Endodermal cell (in vitro differentiated cells): Measurements from ENCODE around the gene ATP12A. TPM values are rescaled to one million over a fixed set of nuclear protein-coding genes. Genes with fewer than 3 reads are reported as not detected.
A peak's percentile ranks its signal among the peaks of the same experiment; 100 is the strongest.

Experiments used
- DNase-seq: peaks from one replicate; pipeline ENCODE4 v3.0.0-alpha.2; 2017
- H3K27ac ChIP-seq: 2 replicates; pipeline ENCODE4 v1.5.1; 2013; ENCODE audit warnings: mild to moderate bottlenecking, low read depth, low read length, moderate library complexity
- H3K27me3 ChIP-seq: 2 replicates; pipeline ENCODE4 v1.6.1; 2013; ENCODE audit warnings: mild to moderate bottlenecking, low read length, moderate library complexity; ENCODE audit not compliant: insufficient read depth, control insufficient read depth, poor library complexity, severe bottlenecking
- H3K36me3 ChIP-seq: 2 replicates; pipeline ENCODE4 v1.7.0; 2013; ENCODE audit warnings: mild to moderate bottlenecking, low read length, moderate library complexity; ENCODE audit not compliant: control insufficient read depth, insufficient read depth
- H3K4me1 ChIP-seq: one replicate; pipeline ENCODE4 v1.7.0; 2013; ENCODE audit warnings: low read length; ENCODE audit not compliant: control insufficient read depth, insufficient read depth
- H3K4me3 ChIP-seq: 2 replicates; pipeline ENCODE4 v1.5.1; 2013; ENCODE audit warnings: mild to moderate bottlenecking, low read length, moderate library complexity
- H3K9ac ChIP-seq: 2 replicates; pipeline ENCODE4 v1.6.1; 2013; ENCODE audit warnings: mild to moderate bottlenecking, low read length, moderate library complexity; ENCODE audit not compliant: poor library complexity, severe bottlenecking; ENCODE audit errors: extremely low read depth
- H3K9me3 ChIP-seq: 2 replicates; pipeline ENCODE4 v1.6.1; 2013; ENCODE audit warnings: mild to moderate bottlenecking, low read length, moderate library complexity; ENCODE audit not compliant: control insufficient read depth
- H3K27ac Mint-ChIP-seq: 2 replicates; pipeline ENCODE4 v1.8.0; 2020; ENCODE audit warnings: mixed read lengths
- H3K27me3 Mint-ChIP-seq: 2 replicates; pipeline ENCODE4 v1.8.0; 2021; ENCODE audit warnings: mild to moderate bottlenecking, mixed read lengths; ENCODE audit not compliant: insufficient read depth
- H3K36me3 Mint-ChIP-seq: 2 replicates; pipeline ENCODE4 v1.8.0; 2020; ENCODE audit warnings: low read depth, mixed read lengths
- H3K4me1 Mint-ChIP-seq: 2 replicates; pipeline ENCODE4 v1.8.0; 2020; ENCODE audit warnings: mixed read lengths
- H3K4me3 Mint-ChIP-seq: 2 replicates; pipeline ENCODE4 v1.8.0; 2020; ENCODE audit warnings: mild to moderate bottlenecking, moderate library complexity, mixed read lengths
- H3K9me3 Mint-ChIP-seq: 2 replicates; pipeline ENCODE4 v1.8.0; 2020; ENCODE audit warnings: mild to moderate bottlenecking, mixed read lengths
- CTCF ChIP-seq: fragments of 200-600 bp; sonication (generic); conservative IDR thresholded peaks from 2 replicates; pipeline ENCODE4 v1.5.0; 2021; ENCODE audit warnings: antibody characterized with exemption, mild to moderate bottlenecking
- WGBS, 2 experiments: methylation state at CpG; one replicate each; pipeline versions ENCODE4 v1.1.5 to v1.1.7; 2013; ENCODE audit warnings: missing lambda C conversion rate in 2 of 2, mixed read lengths in 1 of 2; ENCODE audit not compliant: insufficient coverage in 1 of 2, insufficient read length in 1 of 2; 5-methylcytosine and 5-hydroxymethylcytosine counted together
- total RNA-seq, 2 donors: library from RNA; stranded (reverse); fragmentation: NEBNext Ultra II Directional in 1 of 2; extraction: Animal tissue kit (Norgen Biotek cat#: 25700) in 1 of 2; gene quantifications; 2 replicates in 1 of 2; 3 replicates in 1 of 2; pipeline ENCODE4 v1.2.1, GENCODE V29; 2021

The ATP12A gene
- total RNA-seq, 2 donors from 2014 or later: 4.9 to 10.5 TPM

- H3K36me3 Mint-ChIP-seq: no peaks in the 10 kb centered on the region
- 71 to 80% methylated on average over 4 to 5 of the region's 5 CpGs for WGBS, 2 experiments
- Histone ChIP-seq H3K36me3 (no peaks in the 10 kb centered on the region), H3K9me3 (no peaks in the 10 kb centered on the region), H3K4me3 (no peak overlapping the region), H3K9ac (no peak overlapping the region), H3K27me3 (peaks cover 10% of the 10 kb centered on the region), H3K27ac (no peak overlapping the region), H3K4me1 (peaks cover 6% of the 10 kb centered on the region)
- no peak overlapping the region for H3K27ac Mint-ChIP-seq
- H3K4me1 Mint-ChIP-seq: peaks cover 37% of the 10 kb centered on the region
- no peak overlapping the region for H3K4me3 Mint-ChIP-seq
- H3K9me3 Mint-ChIP-seq: no peaks in the 10 kb centered on the region
- H3K27me3 Mint-ChIP-seq: peaks cover 38% of the 10 kb centered on the region
- DNase-seq: no peak
- TF ChIP-seq CTCF: no peak
Observed at GRCh38 chr13:24683351-24683750, 3.1 kb downstream of the ATP12A start.

- Mint-ChIP-seq H3K9me3 (no peaks in the 10 kb centered on the region), H3K4me3 (no peak overlapping the region), H3K27ac (peak overlapping the region; percentile 53), H3K4me1 (peaks cover 38% of the 10 kb centered on the region), H3K36me3 (no peaks in the 10 kb centered on the region), H3K27me3 (peaks cover 34% of the 10 kb centered on the region)
- WGBS, 2 experiments: 18 to 20% methylated on average over 2 to 3 of the region's 4 CpGs
- Histone ChIP-seq H3K27ac (no peak overlapping the region), H3K27me3 (peaks cover 10% of the 10 kb centered on the region), H3K4me1 (peaks cover 6% of the 10 kb centered on the region), H3K9ac (no peak overlapping the region), H3K36me3 (no peaks in the 10 kb centered on the region), H3K4me3 (no peak overlapping the region), H3K9me3 (no peaks in the 10 kb centered on the region)
- peak; percentile 95 for DNase-seq
- TF ChIP-seq CTCF: peak; percentile 99
Observed at GRCh38 chr13:24683838-24684599, 3.8 kb downstream of the ATP12A start.

GRCh38 chr13:24684600-24684998 is 4.4 kb downstream of the ATP12A start:
- H3K27ac Mint-ChIP-seq: peak overlapping the region; percentile 53
- H3K27me3 ChIP-seq: peaks cover 10% of the 10 kb centered on the region
- no peaks in the 10 kb centered on the region for H3K9me3 Mint-ChIP-seq
- H3K27ac ChIP-seq: no peak overlapping the region
- peaks cover 6% of the 10 kb centered on the region for H3K4me1 ChIP-seq
- H3K9me3 ChIP-seq: no peaks in the 10 kb centered on the region
- H3K4me3 ChIP-seq: no peak overlapping the region
- no peak overlapping the region for H3K9ac ChIP-seq
- peaks cover 35% of the 10 kb centered on the region for H3K4me1 Mint-ChIP-seq
- 58 to 80% methylated on average over 2 to 4 of the region's 4 CpGs for WGBS, 2 experiments
- no peak for TF ChIP-seq CTCF
- peak; percentile 61 for DNase-seq
- no peaks in the 10 kb centered on the region for H3K36me3 Mint-ChIP-seq
- no peak overlapping the region for H3K4me3 Mint-ChIP-seq
- peaks cover 28% of the 10 kb centered on the region for H3K27me3 Mint-ChIP-seq
- no peaks in the 10 kb centered on the region for H3K36me3 ChIP-seq
